AML-193 (cell line): Measurements from ENCODE around the gene DOLK.
"Not testable (repeated sequence)": the region's sequence is repeated elsewhere in the genome, so short reads cannot be mapped to it uniquely, and the experiment has no call there.

Experiments used
- DNase-seq, 2 experiments: peaks; one replicate each; lab custom pipeline; 2025; lab: John Stamatoyannopoulos, UW

The DOLK gene

GRCh38 chr9:128947527-128948301 lies at the start of gene DOLK, which contains the start of gene NUP188:
Gene DOLK (minus strand): TSS chr9:128947603. CDS start chr9:128947303, 300 bp downstream.
Gene NUP188 (plus strand): TSS chr9:128947699. CDS start chr9:128947720, 21 bp downstream.
- peak; percentile 68 to 72 for DNase-seq

GRCh38 chr9:128995791-128996190 lies 48.4 kb upstream of the DOLK start:
- no peak for DNase-seq

- DNase-seq = peak in 1 of 2 experiments; percentile 5
Measured at GRCh38 chr9:128992995-128993394, 45.6 kb upstream of the DOLK start.

GRCh38 chr9:128987805-128988204 lies 40.4 kb upstream of the DOLK start:
- DNase-seq = no peak

GRCh38 chr9:128986671-128987070 lies 39.3 kb upstream of the DOLK start:
- DNase-seq = no peak

- no peak for DNase-seq
Measured at GRCh38 chr9:128983536-128983935, 36.1 kb upstream of the DOLK start.

- no peak for DNase-seq
Measured at GRCh38 chr9:128979111-128979510, 31.7 kb upstream of the DOLK start.

- DNase-seq = no peak
Measured at GRCh38 chr9:128972956-128973355, 25.6 kb upstream of the DOLK start.

- DNase-seq = no peak
Measured at GRCh38 chr9:128969491-128969890, 22.1 kb upstream of the DOLK start.

- DNase-seq = not testable (repeated sequence)
Measured at GRCh38 chr9:128961403-128961802, 14.0 kb upstream of the DOLK start.

- no peak for DNase-seq
Measured at GRCh38 chr9:128947277-128947526, 201 bp downstream of the DOLK start.

GRCh38 chr9:128946571-128947276 lies 679 bp downstream of the DOLK start:
- DNase-seq = no peak

GRCh38 chr9:128945798-128946501 lies 1.5 kb downstream of the DOLK start:
- no peak for DNase-seq

- DNase-seq = not testable (repeated sequence)
Measured at GRCh38 chr9:128944966-128945365, 2.4 kb downstream of the DOLK start.

GRCh38 chr9:128943832-128944620 lies 3.4 kb downstream of the DOLK start:
- DNase-seq = no peak

- no peak for DNase-seq
Measured at GRCh38 chr9:128940946-128941755, 6.3 kb downstream of the DOLK start.

- DNase-seq = no peak
Measured at GRCh38 chr9:128940271-128940921, 7.0 kb downstream of the DOLK start.

GRCh38 chr9:128937310-128938165 lies 9.9 kb downstream of the DOLK start:
- DNase-seq = no peak

GRCh38 chr9:128936171-128936865 lies 11.1 kb downstream of the DOLK start:
- no peak for DNase-seq
